Stimulated activated CD4-positive, alpha-beta T cell treated with anti-CD3 and anti-CD28 coated beads, Interleukin-2, amount 100 ng/mL, for 48 hours (primary cell): ENCODE results near the gene HACE1.
"Not testable (repeated sequence)": the region's sequence is repeated elsewhere in the genome, so short reads cannot be mapped to it uniquely, and the experiment has no call there.

Source experiments
- DNase-seq, 2 donors: peaks; one replicate each; pipeline ENCODE4 v3.0.0-alpha.2; 2020

The HACE1 gene, protein sequence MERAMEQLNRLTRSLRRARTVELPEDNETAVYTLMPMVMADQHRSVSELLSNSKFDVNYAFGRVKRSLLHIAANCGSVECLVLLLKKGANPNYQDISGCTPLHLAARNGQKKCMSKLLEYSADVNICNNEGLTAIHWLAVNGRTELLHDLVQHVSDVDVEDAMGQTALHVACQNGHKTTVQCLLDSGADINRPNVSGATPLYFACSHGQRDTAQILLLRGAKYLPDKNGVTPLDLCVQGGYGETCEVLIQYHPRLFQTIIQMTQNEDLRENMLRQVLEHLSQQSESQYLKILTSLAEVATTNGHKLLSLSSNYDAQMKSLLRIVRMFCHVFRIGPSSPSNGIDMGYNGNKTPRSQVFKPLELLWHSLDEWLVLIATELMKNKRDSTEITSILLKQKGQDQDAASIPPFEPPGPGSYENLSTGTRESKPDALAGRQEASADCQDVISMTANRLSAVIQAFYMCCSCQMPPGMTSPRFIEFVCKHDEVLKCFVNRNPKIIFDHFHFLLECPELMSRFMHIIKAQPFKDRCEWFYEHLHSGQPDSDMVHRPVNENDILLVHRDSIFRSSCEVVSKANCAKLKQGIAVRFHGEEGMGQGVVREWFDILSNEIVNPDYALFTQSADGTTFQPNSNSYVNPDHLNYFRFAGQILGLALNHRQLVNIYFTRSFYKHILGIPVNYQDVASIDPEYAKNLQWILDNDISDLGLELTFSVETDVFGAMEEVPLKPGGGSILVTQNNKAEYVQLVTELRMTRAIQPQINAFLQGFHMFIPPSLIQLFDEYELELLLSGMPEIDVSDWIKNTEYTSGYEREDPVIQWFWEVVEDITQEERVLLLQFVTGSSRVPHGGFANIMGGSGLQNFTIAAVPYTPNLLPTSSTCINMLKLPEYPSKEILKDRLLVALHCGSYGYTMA

DNA sequence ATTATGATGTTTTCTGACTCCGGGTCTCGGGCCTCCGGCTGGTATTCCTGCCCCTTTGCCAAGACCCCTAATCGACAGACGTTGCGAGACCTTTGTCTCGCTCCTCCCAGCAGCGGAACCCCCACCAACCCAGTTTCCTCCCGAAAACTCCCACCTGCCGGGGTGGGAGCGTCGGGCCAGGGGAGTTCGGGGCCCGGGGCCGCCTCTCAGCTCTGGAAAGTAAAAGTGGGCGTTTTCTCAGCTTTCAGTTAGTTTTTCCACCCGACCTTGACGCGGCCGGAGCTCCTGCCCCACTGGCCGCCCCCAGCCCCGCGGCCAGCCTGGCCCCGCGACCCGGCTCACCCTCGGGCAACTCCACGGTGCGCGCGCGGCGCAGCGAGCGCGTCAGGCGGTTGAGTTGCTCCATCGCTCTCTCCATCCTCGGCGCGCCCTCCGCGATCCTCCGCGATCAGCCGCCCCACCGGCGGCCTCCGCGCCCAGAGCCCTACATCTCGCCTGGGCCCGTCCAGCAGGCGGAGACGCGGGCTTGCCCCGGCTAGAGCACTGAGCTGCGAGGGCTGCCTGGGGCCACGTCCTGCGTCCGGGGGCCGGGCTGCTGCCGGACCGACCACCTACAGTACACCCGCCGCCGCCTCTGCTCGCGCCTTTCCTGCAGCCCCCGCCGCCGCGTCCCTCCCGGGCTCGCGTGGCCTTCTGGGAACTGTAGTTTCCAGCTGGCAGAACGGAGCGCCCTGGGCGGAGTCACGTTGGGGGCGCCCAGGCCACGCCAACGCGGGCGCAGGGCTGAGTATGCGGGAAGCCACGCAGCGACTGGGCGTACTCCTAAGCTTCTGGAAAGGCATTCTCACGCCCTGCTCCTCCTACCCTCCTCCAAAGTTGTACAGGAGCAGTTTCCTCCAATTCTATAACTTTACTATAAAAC lies at the start of gene HACE1:
HACE1 (minus strand) TSS at position 695 of the 922 bp plus-strand sequence; CDS start at position 418, 277 bp downstream.
- peak; percentile 81 to 84 for DNase-seq

DNA sequence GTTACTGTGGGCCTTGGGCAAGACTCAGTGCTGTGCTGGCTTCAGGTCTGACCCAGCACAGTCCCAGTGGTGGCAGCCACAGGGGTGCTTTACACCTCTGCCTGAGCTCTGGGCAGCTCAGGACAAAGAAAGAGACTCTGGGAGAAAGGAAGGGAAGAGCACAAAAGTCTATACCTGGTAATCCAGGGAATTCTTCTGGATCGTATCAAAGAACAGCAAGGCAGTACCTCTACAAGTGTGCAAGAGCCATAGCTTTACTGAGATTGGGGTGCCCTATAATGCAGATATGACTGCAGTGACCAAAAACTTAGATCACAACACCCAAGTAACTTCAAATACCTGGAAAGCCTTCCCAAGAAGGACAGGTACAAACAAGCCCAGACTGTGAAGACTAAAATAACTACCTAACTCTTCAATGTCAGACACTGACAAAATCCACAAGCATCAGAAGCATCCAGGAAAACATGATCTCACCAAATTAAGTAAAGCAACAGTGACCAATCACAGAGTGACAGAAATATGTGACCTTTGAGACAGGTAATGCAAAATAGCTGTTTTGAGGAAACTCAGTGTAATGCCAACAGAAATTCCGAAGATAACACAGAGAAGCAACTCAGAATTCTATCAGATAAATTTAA lies 49.3 kb upstream of the HACE1 start:
- DNase-seq = no peak

DNA sequence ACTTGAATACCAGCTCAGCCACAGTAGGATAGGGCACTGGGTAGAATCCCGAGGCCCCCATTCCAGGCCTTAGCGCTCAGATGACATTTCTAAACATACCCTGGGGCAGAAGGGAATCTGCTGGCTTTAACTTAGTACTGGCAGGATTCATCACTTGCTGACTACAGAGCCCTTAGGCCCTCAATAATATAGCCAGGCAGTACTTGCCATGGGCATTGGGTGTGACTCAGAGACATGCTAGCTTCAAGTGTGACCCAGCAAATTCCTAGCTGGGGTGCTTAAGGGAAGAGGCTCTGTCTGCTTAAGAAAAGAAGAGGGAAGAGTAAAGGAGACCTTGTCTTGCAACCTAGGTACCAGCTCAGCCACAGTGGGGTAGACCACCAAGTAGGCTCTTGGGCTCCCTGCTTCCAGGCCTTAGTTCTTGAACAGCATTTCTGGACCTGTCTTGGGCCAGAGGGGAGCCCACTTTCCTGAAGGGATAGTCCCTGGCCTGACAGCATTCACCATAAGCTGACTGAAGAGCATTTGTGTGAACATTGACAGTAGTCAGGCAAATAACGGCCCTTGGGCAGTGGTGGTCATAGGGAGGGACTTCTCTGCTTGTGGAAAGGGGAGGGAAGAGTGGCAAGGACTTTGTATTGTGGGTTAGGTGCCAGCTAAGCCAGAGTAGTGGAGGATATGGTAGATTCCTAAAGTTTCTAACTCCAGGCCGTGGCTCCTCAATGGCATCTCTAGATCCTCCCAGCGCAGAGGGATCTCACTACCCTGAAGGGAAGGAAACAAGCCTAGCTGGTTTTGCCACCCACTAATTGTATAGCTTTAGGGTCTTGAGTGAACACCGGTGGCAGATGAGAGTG lies 48.5 kb upstream of the HACE1 start:
- DNase-seq = no peak

DNA sequence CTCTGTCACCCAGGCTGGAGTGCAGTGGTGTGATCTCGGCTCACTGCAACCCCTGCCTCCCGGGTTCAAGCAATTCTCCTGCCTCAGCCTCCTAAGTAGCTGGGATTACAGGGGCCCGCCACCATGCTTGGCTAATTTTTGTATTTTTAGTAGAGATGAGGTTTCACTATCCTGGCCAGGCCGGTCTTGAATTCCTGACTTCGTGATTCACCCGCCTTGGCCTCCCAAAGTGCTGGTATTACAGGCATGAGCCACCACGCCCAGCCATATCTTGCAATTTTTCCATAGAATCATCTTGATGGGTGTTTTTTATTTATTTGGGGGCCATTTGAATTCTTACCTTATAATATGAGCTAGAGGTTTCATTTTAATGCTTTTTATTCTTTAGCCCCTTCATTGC lies 39.2 kb upstream of the HACE1 start:
- not testable (repeated sequence) for DNase-seq

DNA sequence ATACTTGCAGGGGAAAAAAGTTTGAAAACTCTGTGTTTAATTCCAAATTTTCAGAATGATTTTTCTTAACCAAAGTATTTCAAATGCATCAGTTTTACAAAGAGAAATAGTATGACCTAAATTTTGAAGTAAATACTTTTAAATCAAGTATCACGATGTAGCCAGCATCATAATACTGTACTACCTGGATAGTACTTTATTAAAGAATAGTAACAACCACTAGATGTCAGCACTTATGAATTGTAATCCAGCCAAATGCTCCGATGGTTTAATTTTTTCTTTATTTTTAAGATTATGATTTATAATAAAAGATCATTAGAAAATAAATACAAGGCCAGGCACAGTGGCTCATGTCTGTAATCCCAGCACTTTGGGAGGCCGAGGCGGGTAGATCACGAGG lies 37.2 kb upstream of the HACE1 start:
- DNase-seq = no peak

DNA sequence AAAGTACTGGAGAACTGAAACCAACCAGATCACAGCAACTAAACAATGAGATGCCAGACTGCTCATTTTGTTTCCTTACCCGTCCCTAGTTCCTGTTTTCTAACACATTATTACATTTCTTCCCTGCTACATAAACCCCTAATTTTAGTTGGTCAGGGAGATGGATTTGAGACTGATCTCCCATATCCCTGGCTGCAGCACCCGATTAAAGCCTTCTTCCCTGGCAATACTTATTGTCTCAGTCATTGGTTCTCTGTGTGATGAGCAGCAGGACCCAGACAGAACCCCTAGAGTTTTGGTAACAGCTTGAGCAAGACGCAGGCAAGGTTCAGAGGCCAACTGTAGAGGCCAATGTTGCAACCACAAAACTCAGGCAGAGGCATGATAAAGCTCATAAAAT lies 28.3 kb upstream of the HACE1 start:
- DNase-seq = no peak

DNA sequence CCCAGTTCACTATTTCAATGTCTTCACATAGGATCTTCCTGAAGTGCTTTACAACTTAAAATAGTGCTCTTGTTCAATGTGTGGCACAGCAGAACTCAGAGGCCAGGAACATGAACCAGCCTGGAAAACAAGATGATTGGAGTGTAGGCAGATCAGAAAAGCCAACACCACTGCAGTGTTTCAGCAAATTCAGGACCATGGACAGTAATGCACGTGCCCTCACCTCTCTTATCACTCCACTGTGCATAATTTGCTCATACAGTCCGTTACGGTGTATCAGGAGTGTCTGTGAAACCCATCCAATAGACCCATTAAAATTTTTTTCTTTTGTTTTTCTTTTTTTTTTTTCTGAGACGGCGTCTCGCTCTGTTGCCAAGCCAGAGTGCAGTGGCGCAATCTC lies 27.6 kb upstream of the HACE1 start:
- DNase-seq = no peak

DNA sequence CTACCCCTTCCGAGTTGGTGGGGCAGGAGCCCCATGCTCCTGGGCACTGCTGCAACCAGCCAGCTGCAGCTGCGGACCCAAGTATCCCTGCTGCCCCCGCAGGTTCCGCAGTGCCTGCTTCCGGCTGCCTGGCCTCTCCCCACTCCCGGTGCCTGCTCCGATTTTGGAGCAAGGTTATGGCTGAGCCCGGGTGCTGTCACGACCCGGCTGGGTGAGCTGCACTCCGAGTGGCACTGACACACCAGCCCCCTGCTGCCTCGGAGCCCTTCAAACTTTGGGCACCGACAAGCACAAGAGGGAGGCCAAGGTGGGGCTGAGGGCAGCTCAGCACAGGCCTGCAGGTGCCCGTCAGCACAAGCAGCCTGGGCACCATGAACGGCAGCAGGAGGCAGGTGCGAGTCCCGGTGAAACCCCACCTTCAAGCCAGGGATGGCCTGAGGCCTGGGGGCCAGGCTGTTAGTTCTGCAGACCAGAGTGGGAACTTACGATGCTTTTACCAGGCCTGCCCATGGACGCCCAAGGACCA lies 25.9 kb upstream of the HACE1 start:
- DNase-seq = no peak

DNA sequence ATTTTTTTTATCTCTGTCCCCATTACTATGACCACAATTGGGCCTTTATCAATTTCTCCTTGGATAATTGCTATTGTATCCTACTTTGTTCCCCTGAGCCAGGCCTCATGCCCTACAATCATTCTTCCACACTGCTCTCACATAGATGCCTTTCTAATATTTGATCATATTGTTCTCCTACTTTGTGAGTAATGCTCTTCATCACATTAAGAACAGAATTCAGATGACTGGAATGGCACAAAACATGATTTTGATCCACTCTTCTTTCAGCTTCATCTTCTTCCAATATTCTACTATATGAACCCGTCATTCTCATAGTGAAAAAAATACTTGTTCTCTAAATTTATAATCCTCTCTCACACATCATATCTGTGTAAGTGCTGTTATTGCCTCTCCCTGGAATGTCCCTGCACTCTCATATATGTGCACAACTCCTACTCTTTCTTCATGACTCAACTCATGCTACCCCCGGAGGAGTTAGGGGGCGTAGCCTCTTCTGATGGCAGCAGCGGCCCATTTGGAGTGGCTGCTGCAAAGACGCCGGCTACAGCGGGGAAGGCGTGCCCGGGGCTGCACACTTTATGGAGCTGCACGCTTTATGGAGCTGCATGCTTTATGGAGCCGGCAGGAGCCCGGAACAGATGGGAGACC lies 25.3 kb upstream of the HACE1 start:
- DNase-seq = no peak

DNA sequence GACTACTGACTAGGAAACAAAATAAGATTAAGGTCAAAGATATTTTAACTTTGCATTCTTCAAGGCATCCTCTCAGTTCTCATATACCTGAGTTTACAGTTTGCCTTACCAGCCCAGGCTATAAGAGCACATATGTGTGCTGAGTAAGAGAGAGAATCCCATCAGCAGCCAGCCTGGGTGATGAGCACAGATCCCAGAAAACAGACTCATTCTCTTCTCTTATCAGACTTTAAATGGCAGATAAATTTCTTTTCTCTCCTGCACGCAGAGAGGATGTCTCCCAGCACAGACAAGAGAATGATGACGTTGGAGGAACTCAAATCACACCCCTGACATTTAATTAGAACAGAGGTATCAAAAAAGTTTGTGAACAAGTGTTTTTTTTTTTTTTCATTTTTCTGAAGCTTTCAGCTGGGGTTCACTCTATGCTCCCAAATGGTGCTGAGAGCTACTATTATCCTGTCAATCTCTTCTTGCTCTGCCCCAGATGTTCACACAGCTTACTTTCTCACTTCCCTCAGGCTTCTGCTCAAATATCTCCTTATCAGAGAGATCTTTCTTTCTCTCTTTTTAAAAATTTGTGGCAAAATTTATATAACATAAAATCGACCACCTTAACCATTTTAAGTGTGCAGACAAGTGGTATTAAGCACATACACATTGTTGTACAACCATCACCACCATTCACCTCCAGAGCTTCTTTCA lies 22.4 kb upstream of the HACE1 start:
- no peak for DNase-seq

DNA sequence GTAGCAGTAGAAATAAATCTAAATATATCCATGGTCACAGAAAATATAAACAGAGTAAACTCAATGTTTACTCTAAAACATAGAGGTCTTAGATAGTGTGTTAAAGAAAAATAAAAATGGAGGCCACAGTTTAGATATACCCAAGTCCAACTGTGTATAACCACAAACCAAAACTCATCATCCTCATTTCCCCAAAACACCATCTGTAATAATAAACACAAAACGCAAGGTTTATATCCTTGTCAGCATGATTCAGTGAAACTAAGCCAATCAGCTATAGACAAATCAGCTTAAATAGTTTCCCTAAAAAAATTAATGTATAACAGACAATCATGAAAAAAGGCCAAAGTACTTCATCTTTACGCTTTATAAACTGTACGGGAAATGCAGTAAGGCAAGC lies 2.7 kb upstream of the HACE1 start:
- DNase-seq = no peak

DNA sequence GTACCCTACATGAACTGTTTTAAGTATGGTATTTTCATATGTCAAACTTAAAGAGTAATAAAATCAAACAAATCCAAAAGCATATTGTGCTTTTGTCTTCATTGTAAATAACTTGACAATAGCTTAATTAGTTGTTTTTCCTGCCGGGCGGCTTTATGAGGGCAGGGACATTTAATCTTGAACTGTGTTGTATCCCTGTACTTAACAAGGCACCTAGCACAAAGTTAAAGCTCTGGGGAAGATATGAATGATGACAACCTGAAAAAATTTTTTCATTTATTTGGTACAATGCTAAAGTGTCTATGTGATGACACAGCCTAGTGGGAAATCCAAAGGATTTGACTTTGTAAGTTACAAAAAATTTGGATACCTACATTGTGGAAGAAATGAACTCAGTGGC lies 502 bp upstream of the HACE1 start:
- DNase-seq = no peak

DNA sequence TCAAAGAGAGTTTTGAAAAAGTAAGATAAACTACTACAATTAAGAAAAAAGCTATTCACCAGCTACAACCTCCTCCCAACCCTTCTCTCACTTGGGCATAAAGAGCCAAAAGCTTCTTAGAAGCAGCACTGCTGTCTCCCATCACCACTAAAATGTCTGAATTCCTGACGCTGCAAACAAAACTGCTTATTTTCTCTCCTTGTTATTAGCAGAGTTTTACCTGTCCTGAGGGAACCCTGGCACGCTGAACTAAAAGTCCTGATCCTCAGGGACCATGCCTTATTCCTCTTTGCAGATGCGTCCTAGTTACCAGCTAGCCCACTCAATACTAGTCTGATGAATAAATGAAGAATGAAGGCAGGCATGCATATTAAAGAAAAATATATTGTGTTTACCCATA lies 1.1 kb downstream of the HACE1 start:
- no peak for DNase-seq

DNA sequence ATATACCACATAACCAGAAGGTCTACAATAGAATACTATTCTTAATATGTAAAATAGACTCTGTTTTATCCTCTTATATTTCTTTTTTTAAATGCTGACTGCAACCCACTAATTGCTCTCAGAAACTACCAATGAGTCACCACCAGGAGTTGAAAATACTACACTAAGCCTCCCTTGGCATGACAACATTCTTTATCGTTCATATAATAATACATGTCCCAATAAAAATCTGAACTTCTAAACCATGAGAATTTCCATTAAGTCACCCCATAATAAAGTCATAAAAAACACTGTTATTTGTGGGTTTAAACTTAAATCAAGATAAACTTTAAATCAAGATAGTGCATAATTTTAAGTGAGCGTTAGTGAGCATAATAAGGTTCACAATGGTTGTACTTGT lies 4.2 kb downstream of the HACE1 start:
- DNase-seq = no peak

DNA sequence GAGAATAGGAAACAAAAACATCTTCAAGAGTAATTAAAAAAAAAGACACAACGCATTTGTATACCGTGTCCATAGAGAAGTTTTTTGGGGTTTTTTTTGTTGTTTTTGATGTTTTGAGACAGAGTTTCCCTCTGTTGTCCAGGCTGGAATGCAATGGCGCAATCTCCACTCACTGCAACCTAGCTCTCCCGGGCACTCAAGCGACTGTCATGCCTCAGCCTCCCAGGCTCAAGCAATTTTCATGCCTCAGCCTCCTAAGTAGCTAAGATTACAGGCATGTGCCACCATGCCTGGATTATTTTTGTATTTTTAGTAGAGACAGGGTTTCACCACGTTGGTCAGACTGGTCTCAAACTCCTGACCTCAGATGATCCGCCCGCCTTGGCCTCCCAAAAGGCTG lies 12.0 kb downstream of the HACE1 start:
- not testable (repeated sequence) for DNase-seq

DNA sequence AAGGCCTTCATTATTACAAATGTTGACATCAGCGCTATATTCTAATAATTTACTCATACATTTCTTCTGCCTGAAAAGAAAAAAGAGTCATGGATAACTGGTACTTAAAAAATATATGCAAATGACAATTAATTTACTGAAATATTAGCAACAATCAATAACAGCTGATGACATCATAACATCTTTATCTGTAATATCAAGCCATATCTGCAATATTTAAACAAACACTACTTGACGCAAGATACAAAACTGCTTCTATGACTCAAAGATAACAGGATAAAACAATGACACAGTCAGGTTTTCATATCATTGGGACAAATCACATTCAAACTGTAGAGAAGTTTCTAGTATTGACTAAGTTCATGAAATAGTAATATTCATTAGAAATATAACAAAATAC lies 16.5 kb downstream of the HACE1 start:
- no peak for DNase-seq

DNA sequence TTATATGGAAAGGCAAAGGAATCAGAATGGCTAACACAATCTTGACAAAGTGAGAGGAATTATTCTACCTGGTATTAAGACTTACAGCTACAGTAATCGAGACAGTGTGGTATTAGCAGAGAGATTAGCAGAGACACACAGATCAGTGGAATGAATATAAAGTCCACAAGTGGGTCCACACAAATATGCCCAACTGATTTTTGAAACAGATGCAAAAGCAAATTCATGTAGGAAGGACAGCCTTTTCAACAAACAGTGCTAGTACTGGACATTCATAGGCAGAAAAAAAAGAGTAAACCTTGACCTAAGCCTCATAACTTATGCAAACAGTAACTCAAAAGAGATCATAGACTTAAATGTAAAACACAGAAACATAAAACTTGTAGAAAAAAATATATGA lies 22.6 kb downstream of the HACE1 start:
- no peak for DNase-seq

DNA sequence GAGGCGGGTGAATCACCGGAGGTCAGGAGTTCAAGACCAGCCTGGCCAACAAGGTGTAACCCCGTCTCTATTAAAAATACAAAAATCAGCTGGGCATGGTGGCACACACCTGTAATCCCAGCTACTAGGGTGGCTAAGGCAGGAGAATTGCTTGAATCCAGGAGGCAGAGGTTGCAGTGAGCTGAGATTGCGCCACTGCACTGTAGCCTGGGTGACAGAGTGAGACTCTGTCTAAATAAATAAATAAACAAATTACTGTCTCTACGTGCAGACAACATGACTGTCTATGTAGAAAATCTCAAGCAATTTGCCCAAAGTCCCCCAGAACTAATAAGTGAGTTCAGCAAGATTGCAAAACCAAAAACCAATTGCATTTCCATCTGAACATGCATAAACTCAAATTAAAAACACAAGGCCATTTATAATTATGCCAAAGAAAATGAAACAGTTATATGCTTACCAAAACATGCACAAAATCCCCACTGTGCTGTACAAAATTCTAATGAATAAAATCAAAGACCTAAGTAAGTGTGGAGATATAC lies 23.2 kb downstream of the HACE1 start:
- DNase-seq = not testable (repeated sequence)

DNA sequence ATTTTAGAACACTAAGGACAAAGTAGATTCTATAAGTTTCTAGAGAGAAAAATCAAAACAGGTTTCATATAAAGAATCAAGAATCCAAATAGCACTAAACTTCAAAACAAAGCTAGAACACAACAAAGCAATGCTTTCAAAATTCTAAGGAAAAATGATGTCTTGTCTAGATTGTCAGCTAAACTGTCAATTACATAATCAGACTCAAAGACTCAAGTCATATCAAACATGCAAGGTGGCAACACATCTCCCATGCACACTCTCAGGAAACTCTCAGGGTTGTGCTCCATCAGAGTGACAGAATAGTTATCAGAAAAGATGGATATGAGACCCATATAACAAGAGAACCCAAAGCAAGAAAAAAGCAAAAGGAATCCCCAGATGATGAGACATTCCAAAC lies 23.9 kb downstream of the HACE1 start:
- no peak for DNase-seq
